Measurements from ENCODE around the gene FLOT2.
A peak's percentile ranks its signal among the peaks of the same experiment; 100 is the strongest.
"Not testable (repeated sequence)": the region's sequence is repeated elsewhere in the genome, so short reads cannot be mapped to it uniquely, and the experiment has no call there.

FLOT2 gene

DNA sequence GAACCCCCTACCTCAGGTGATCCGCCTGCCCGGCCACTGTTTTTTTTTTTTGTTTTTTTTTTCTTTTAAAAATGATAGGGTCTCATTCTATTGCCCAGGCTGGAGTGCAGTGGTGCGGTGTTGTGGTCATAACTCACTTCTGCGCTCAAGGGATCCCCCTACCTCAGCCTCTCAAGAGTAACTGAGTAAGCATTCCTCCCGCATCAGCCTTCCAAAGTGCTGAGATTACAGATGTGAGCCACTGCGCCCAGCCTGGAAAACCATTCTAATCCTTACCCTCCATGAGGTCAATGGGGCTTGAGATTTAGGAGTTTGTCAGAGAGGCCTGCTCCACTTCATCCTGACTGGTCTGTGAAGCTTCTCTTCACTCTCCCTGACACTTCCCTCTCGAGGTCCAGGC, 30.3 kb downstream of the FLOT2 start:
- DNase-seq, result no peak

DNA sequence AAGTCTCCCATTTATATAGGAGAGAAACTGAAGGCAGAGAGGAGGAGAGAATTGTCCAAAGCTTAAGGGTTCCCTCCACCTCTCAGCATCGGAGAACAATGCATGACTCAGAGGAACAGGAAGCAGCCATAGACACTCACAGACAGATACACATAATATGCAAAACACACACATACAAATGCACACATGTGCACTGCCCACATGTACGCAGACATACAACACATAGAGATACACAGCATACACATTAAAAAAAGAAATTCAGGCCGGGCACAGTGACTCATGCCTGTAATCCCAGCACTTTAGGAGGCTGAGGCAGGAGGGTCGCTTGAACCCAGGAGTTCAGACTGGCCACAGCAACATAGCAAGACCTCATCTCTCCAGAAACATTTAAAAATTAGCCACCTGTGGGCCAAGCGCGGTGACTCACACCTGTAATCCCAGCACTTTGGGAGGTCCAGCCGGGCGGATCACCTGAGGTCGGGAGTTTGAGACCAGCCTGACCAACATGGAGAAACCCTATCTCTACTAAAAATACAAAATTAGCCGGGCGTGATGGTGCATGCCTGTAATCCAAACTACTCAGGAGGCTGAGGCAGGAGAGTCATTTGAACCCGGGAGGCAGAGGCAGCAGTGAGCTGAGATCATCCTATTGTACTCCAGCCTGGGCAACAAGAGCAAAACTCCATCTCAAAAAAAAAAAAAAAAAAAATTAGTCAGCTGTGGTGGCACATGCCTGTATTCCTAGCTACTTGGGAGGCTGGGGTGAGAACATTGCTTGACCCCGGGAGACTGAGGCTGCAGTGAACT, 31.4 kb downstream of the FLOT2 start:
- no peak for DNase-seq

DNA sequence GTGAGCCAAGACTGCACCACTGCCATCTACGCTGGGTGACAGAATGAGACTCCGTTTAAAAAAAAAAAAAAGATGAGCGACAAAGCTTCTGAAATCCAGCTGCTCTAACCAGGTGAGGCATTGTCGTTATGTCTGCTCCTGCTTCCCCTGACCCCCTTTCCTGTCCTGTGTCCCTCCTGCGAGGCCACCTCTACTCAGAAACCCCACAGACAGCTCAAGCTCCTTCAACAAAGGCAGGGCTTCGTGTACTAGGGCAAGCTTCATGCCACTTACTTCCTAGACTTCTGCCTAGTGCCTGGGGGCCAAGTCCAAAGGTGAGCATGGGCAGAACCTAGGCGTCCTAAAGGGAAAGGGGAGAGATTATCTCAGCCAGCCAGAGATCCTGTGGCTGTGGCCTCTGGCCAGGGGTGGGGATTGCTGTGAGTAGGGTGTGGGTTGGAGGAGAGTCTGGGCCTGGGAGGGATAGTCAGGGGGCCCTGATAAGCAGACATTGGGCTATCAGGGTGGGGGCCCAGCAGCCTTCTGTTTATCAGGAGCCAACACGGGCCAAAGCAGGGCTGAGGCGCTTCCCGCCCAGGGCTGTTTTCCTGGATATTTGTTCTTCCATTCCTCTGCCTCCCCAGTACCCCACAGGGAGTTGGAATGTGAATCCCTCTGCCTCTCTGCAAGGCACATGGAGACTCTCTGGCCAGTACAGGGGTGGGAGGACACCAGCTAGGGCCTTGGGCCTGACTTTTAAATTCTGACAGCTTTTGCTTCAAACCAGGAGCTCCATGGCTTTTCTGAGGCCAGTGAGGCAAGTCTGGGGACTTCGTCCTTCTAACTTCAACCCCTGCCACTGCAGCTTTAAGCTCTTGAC, 32.3 kb downstream of the FLOT2 start:
- DNase-seq, result no peak

DNA sequence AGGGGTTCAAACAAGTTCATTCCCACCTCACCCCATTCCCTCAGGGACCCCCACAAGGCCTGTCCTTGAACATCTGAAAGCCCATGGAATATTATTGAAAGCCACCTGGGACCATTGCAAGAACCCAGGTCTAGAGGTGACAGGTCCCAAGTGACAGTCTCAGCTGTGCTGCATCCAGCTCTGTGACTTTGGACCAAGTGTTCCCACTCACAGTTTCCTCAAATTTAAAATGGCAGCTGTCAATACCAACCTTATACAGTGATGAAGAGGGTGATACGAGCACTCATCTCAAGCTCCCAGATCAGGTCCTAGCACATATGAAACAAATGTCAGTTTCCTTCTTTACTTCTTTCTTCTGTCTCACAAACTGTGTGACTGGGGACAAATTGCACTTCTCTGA, 33.6 kb downstream of the FLOT2 start:
- DNase-seq, result no peak

DNA sequence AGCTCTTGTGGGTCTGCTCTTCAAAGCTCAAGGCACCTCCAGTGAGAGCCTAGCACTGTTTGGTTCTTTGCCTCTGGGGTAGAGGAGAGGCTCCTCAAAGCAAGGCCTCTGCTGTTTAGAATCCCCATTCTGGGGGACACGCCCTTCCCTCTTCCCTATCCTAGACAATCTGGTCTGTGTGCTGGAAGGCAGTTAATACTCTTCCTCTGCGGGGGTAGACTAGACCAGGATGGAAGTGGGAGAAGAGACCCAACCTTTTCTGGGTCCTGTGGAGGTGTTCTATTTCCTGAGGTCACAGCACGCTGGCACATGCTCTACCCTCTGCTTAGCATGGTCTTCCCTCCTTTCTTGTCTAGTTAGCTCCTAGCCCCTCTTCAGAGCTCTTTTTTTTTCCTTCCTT, 35.0 kb downstream of the FLOT2 start:
- DNase-seq, result no peak

DNA sequence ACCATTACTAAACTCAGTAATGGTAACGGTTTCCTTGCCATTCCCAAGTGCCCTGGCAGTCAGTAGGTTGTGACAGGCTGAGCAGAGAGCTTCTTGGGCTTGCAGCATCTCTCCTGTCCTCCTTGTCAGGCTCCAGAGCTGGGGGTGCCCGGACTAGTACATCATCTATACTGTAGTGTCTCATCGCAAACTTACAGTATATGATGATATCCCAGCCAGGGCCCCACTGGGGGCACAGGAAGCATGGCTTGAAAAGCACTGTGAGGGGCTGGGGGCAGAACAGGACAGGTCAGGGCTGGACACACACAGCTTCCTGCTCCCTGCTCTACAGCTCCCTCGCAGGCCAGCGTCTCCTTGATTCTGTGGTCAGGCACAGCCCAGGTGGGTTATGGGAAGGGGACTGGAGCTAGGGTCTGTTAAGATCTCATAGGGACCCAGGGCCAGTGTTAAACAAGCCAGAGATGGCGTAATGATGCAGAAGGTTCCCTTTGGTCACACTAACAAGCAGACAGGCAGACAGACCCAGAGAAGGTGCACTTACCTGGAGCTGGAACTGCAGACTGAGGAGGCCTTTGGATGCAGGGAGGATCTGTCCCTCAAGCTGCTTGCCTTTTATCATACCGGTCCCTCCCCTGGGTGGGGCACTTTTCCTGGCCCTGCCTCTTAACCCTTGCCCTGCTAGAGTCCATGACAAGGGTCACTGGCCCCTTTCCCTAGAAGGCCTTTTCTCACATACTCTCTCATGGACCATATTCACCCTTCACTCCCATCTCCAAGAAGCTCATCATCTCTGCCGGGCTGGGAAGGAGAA, 35.9 kb downstream of the FLOT2 start:
- no peak for DNase-seq

DNA sequence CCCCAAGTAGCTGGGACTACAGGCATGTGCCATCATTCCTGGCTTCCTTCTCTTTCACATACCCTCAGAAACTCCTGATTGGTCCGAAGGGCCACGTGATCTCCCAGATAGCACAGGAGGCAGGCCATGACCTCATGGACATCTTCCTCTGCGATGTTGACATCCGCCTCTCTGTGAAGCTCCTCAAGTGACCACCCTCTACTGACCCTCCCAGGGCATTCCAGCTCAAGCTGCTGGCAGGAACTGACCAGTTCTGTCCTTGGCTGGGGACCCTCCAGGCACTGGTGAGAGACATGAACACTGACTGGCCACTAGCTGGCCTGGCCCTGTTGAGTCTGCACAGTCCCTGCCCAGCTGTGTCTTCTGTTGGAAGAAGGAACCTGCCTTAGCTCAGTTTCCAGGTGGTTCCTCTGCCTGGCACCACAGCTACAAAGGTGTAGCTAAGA, 37.1 kb downstream of the FLOT2 start:
- DNase-seq, result no peak

DNA sequence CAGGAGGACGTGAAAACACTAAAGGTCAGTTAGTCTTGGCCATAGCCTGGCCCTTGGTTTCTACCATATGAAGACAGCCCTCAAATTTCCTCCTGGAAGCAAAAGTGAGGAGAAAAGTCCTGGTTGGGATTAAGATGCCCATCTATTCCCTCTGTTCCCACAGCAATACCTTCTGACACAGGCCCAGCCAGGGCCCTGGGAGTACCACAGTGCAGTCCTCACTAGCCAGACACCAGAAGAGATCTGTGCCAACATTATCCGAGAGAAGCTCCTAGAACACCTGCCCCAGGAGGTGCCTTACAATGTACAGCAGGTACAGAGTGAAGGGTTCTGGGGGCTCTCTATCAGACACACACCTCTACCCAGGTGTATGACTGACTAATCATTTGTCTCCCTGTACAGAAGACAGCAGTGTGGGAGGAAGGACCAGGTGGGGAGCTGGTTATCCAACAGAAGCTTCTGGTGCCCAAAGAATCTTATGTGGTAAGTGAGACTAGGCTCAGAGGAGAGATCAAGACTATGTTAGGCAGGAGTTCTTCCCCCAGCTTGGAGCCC, 38.7 kb downstream of the FLOT2 start:
- no peak for DNase-seq

DNA sequence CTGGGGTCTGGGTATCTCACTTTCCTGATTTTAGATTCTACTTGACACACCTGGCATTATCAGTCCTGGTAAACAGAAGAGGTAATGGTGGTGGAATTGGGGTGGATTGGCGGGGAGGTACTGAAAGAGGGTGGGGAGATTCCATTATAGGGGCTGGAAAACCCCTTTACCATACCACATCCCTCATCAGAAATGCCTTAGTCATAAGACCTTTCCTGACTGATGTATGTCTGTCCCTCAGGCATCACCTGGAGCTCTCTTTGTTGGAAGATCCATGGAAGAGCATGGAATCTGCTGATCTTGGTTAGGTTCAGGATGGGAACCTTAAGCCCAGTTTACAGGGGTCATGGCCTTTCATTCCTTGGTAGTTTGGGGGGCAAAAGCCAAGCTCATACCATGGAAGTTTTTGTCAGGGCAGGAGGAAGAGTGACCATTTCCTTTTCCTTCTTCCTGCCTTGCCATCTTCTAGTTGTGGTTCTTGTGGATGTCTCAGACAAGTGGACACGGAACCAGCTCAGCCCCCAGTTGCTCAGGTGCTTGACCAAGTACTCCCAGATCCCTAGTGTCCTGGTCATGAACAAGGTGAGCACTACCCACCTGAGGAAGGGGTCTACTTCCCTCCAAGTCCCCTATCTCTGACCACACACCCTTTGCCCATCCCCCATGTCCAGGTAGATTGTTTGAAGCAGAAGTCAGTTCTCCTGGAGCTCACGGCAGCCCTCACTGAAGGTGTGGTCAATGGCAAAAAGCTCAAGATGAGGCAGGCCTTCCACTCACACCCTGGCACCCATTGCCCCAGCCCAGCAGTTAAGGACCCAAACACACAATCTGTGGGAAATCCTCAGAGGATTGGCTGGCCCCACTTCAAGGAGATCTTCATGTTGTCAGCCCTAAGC, 39.4 kb downstream of the FLOT2 start:
- no peak for DNase-seq

DNA sequence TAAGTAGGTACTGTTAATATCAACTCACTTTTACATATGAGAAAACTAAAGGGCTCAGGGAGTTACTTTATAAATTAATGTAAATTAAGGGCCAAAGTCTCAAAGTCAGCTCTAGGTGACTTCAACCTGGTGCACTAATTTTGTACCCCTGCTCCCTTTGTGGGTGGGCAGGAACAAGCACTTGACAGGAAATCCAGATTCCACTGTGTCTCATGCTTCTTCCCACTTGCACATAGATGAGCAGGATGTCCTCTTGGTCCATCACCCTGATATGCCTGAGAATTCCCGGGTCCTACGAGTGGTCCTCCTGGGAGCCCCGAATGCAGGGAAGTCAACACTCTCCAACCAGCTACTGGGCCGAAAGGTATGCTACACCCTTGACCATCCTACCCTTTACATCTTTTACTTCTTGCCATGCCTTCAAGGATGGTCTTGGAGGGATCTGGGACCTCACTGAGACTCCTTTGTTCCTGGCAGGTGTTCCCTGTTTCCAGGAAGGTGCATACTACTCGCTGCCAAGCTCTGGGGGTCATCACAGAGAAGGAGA, 41.4 kb downstream of the FLOT2 start:
- DNase-seq, result no peak

DNA sequence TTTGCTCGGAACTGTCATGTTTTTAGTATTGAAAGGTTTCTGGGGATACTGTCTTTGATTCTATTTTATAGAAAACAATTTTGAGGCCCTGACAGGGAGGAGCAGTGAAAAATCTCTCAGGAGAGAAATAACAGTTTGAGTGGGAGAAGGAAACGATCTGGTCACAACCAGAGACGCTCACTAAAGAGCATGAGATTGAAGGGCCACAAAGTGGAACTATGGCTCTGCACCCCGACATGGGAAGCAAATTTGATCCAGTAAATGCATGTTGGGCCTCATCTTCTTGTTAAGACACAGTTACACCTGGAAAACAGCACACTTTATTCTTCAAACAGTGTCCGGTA, 42.2 kb downstream of the FLOT2 start:
- DNase-seq, result no peak

DNA sequence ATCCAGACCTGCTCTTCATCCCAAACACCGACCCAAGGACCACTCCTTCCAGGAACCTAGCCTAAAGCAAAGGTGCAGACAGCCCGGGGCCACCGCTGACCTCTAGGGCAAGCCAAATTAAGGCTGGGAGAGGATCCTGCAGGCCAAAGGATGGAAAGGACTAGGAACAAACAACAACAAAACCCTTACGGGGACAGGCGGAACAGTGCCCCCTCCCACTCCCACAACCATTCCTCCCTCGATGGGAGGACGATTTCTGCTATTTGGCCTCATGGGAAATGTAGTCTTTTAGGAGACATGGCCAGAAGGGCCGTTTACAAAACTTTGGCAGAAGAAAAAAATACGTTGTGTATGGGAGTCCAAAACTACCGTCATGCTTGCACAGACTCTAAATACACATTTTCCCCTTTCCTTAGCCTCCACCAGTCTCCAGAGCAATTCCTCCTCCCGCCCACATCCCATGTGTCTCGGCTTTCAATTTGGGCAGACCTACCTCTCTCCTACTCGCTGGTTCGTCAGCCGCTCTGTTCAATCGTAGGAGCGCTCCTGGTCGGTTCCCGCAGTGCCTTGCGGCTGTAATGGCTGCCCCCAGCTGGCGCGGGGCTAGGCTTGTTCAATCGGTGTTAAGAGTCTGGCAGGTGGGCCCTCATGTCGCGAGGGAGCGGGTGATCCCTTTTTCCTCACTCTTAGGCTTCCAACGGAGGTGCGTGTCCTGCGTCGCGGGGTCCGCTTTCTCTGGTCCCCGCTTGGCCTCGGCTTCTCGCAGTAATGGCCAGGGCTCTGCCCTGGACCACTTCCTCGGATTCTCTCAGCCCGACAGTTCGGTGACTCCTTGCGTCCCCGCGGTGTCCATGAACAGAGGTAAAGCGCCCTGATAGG, 42.8 kb downstream of the FLOT2 start, which contains the start of gene ERAL1:
Gene ERAL1 (plus strand): TSS at position 560 of the 879 bp plus-strand sequence. CDS start 19 bp downstream, at position 579.
- peak; percentile 59 for DNase-seq

DNA sequence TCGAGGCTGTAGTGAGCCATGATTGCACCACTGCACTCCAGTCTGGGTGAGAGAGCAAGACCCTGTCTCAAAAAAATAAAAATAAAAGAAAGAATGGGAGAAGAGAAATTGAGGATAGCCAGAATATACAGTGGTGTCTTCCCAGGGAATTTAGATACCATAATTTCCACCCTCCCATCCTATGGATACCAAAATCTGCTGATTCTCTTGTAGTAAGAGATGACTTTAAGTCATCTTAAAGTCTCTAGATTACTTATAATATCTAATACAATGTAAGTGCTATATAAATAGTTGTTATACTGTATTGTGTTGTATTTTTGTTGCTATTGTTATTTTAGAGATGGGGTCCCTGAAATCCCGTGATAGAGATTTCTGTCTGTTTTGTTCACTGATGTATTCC, 44.2 kb downstream of the FLOT2 start:
- DNase-seq, result no peak

DNA sequence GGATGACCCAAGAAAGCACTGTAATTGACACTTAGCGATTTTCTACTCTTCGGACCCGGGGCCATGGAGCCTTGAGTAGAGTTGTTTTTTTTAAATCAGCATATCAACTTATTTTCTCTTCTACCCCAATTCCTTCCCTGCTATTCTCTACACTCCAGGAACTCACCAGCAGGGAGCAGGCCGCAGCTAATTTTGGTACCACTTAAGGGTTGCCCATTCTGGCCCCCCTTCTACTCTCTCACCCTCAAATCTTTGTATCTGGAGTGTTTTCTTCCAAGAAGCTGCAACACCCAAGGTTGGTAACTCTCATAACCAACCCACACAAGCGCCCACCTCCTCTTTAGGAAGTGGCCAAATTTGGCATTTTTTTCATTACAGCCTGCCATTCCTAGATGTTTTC, 48.3 kb downstream of the FLOT2 start:
- no peak for DNase-seq

DNA sequence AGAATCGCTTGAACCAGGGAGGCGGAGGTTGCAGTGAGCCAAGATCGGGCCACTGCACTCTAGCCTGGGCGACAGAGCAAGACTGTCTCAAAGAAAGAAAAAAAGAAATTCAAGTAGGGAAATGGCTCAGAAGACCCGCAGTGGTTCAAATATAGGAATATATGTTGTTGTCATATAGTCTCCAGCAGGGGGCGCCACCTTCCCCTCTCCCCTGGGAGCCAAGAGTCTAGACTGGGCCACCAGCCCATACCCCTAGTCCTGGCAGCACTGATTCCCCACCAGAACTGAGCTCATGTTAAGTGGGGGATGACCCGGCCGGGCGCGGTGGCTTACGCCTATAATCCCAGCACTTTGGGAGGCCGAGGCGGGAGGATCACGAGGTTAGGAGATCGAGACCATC, 48.9 kb downstream of the FLOT2 start:
- not testable (repeated sequence) for DNase-seq

DNA sequence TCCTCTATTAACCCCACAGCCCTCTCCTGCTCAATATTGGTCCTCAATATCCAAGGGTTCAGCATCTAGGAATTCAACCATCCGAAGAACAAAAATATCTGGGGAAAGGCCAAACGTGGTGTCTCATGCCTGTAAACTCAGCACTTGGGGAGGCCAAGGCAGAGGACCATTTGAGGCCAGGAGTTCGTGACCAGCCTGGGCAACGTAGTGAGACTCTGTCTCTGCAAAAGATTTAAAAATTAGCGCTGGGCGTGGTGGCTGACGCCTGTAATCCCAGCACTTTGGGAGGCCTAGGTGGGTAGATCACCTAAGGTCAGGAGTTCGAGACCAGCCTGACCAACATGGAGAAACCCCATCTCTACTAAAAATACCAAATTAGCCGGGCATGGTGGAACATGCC, 50.8 kb downstream of the FLOT2 start:
- DNase-seq, result not testable (repeated sequence)

DNA sequence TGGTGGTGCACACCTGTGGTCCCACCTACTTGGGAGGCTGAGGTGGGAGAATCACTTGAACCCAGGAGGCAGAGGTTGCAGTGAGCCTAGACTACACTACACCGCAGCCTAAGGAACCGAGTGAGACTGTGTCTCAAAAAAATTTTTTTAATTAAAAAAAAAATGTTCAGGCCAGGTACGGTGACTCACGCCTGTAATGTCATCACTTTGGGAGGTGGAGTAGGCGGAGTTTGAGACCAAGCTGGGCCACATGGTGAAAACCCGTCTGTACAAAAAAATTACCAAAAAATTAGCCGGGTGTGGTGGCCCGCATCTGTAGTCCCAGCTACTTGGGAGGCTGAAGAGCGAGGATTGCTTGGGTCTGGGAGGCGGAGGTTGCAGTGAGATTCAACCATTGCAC, 51.3 kb downstream of the FLOT2 start:
- no peak for DNase-seq

DNA sequence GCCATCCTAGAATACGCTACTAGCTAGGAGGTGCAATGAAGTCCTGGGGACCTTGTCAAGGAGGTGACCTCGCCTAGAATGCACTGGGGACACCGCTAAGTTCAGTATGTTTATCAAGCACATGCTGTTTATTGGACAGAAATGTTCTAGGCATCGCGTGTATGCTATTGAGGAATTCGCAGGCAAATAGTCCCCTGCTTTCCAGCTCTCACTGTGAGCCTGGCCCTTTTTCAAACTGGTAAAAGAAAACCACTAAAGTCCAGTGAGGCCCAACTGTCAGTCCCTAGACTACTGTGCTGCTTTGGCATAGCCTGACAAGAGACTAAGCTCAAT, 53.8 kb downstream of the FLOT2 start:
- DNase-seq, result no peak

DNA sequence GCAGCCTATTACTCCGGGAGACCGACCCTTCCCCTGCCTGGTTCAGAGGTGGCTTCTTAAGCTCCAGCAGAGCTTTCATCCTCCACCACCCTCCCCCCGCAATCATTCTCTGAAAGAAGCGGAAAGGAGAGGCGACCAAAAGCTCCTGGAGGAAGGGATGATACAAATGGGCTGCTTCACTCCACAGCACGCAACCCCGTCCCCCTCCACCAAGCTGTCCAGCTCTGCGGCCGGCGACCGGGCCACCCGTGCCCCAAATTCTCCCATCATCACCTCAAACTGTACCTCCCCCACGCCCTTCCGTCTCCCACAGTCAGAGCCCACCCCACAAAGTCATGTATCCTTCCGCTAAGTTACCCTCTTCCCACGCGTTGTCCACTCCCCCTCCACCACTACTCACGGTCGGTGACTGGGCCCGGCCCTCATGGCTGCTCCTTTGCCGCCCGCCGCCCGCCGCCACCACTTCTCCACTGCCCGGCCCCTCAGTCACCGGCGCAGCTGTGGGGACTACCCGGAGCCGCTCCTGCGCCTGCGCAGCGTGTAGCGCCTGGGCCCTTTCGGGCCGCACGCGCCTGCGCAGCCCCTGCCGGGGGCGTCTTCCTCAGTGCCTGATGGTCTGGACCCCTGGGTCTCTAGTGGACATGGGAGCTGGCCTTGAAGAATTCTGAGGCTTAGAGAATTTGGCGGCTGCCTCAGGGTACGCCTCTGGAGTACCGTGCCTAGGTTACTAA, 55.1 kb downstream of the FLOT2 start, which contains the start of gene FAM222B:
Gene FAM222B (minus strand): TSS at position 509 of the 731 bp plus-strand sequence. CDS start 76,123 bp downstream, outside the sequence.
- peak; percentile 50 for DNase-seq

DNA sequence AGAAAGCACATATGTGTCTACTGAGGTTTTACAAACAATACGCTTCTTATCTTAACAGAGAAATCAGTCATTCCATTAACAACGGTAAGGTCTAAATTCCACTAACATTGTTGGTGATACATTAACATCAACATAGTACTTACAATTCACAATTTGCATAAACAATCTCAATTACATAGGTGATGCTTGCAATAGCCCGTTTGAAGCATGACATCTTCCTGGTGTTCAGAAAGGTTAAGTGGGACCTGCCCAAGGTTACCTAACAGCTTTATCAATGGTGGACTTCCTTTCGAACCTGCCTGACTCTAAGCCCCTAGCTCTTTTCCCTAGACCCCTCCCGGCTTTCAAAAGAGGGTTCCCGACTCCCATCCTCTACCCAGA, 55.6 kb downstream of the FLOT2 start:
- no peak for DNase-seq

Measured in NCI-H1436 treated with DMSO at 0.1 percent for 48 hours (cell line).